A549 (cell line): ENCODE results near the gene CPLX1. TPM values are rescaled to one million over a fixed set of nuclear protein-coding genes. Genes with fewer than 3 reads are reported as not detected.

Experiments used
- ATAC-seq, 2 experiments: fragments of 200-7000 bp in 1 of 2; fragments of >200 bp in 1 of 2; cut with Nextera tagmentation in 1 of 2; cut with Tn5 transposase in 1 of 2; 3 replicates each; pipeline versions ENCODE4 v1.8.0 to v1.9.1; 2018 to 2020; ENCODE audit warnings: mild to moderate bottlenecking in 1 of 2, moderate library complexity in 1 of 2
- CTCF ChIA-PET: fragments of 300-600 bp; sonication (Branson Sonifier 250); formaldehyde crosslinking; extraction: SDS; loops from one replicate; lab custom pipeline; 2021; ENCODE audit warnings: antibody characterized with exemption, inconsistent platforms; lab: Yijun Ruan, JAX
- POLR2A ChIA-PET: fragments of 350-600 bp; formaldehyde crosslinking; extraction: SDS; loops from one replicate; lab custom pipeline; 2021; ENCODE audit warnings: antibody characterized with exemption, inconsistent platforms; lab: Yijun Ruan, JAX
- DNase-seq, 2 experiments: peaks; one replicate each; pipeline versions ENCODE4 v3.0.0 to v3.0.0-alpha.2; 2011 to 2016; ENCODE audit warnings: low read depth in 1 of 2, low spot score in 1 of 2
- FAIRE-seq: peaks from 2 replicates; lab custom pipeline; 2011; peaks lifted over from hg19 to GRCh38; lab: Jason Lieb, UNC
- H3K27ac ChIP-seq, 2 experiments: fragments of >200 bp; sonication (Bioruptor Twin); formaldehyde crosslinking; 3 replicates each; pipeline ENCODE4 v1.5.1; 2016 to 2017
- H3K4me1 ChIP-seq: fragments of >200 bp; sonication (Bioruptor Twin); formaldehyde crosslinking; 3 replicates; pipeline ENCODE4 v1.6.1; 2016
- H3K4me2 ChIP-seq: fragments of >200 bp; sonication (Bioruptor Twin); formaldehyde crosslinking; 3 replicates; pipeline ENCODE4 v1.6.1; 2016
- H3K4me3 ChIP-seq: fragments of >200 bp; sonication (Bioruptor Twin); formaldehyde crosslinking; 3 replicates; pipeline ENCODE4 v1.5.1; 2016
- H3K9me3 ChIP-seq: fragments of >200 bp; sonication (Bioruptor Twin); formaldehyde crosslinking; 3 replicates; pipeline ENCODE4 v1.6.1; 2016
- CEBPB ChIP-seq, 2 experiments: fragments of >200 bp in 1 of 2; sonication (Bioruptor Twin) in 1 of 2; formaldehyde crosslinking in 1 of 2; IDR thresholded peaks; 2 replicates each; pipeline ENCODE4 v1.6.1; 2012 to 2016
- CTCF ChIP-seq: fragments of >200 bp; sonication (Bioruptor Twin); formaldehyde crosslinking; IDR thresholded peaks from 3 replicates; pipeline ENCODE4 v1.5.1; 2016
- EHF ChIP-seq: fragments of 250-450 bp; sonication (Bioruptor Pico); IDR thresholded peaks from 2 replicates; pipeline ENCODE4 v1.5.0; 2020; ENCODE audit warnings: mild to moderate bottlenecking
- EP300 ChIP-seq, 2 experiments: fragments of >200 bp; sonication (Bioruptor Twin); formaldehyde crosslinking; IDR thresholded peaks; 2 replicates in 1 of 2; 3 replicates in 1 of 2; pipeline ENCODE4 v1.6.1; 2016 to 2017
- ESRRA ChIP-seq: fragments of 150-350 bp; IDR thresholded peaks from 2 replicates; pipeline ENCODE4 v1.6.1; 2014; ENCODE audit warnings: mild to moderate bottlenecking, low read length, borderline replicate concordance
- GATA3 ChIP-seq: IDR thresholded peaks from 2 replicates; pipeline ENCODE4 v1.6.1; 2012; ENCODE audit warnings: borderline replicate concordance
- HES2 ChIP-seq: fragments of >200 bp; sonication (Bioruptor Twin); formaldehyde crosslinking; IDR thresholded peaks from 2 replicates; pipeline ENCODE4 v1.6.1; 2016
- HMGXB4 ChIP-seq: fragments of 250-450 bp; sonication (Bioruptor Pico); IDR thresholded peaks from 2 replicates; pipeline ENCODE4 v1.5.0; 2021; ENCODE audit warnings: mild to moderate bottlenecking, moderate library complexity, borderline replicate concordance
- HOXA7 ChIP-seq: fragments of 250-450 bp; sonication (Bioruptor Pico); IDR thresholded peaks from 2 replicates; pipeline ENCODE4 v1.5.0; 2020; ENCODE audit warnings: mild to moderate bottlenecking, moderate library complexity
- HOXB5 ChIP-seq: fragments of 250-450 bp; sonication (Bioruptor Pico); IDR thresholded peaks from 2 replicates; pipeline ENCODE4 v1.5.0; 2020; ENCODE audit warnings: mild to moderate bottlenecking, moderate library complexity
- JUN ChIP-seq, 2 experiments: fragments of >200 bp; sonication (Bioruptor Twin); formaldehyde crosslinking; IDR thresholded peaks; 2 replicates in 1 of 2; 3 replicates in 1 of 2; pipeline ENCODE4 v1.6.1; 2016 to 2017
- JUNB ChIP-seq: fragments of >200 bp; sonication (Bioruptor Twin); formaldehyde crosslinking; IDR thresholded peaks from 2 replicates; pipeline ENCODE4 v1.6.1; 2016
- KDM5A ChIP-seq: fragments of 200-600 bp; sonication (generic); IDR thresholded peaks from 2 replicates; pipeline ENCODE4 v1.6.1; 2016; ENCODE audit warnings: antibody characterized with exemption, mild to moderate bottlenecking
- MYC ChIP-seq: IDR thresholded peaks from 2 replicates; pipeline ENCODE4 v1.6.1; 2012; ENCODE audit warnings: mild to moderate bottlenecking, inconsistent platforms, low read length, improper control_type of control experiment, borderline replicate concordance
- PHF8 ChIP-seq: fragments of 200-600 bp; sonication (generic); IDR thresholded peaks from 2 replicates; pipeline ENCODE4 v1.6.1; 2016; ENCODE audit warnings: low read depth, mild to moderate bottlenecking, antibody characterized with exemption, moderate library complexity, borderline replicate concordance
- POLR2A ChIP-seq: IDR thresholded peaks from 2 replicates; pipeline ENCODE4 v1.6.1; 2012; ENCODE audit warnings: mild to moderate bottlenecking, low read length
- POLR2AphosphoS2 ChIP-seq: conservative IDR thresholded peaks from 2 replicates; pipeline ENCODE4 v1.6.1; 2012; ENCODE audit warnings: low read length, improper control_type of control experiment, inconsistent platforms
- RARB ChIP-seq: fragments of 250-450 bp; sonication (Bioruptor Pico); IDR thresholded peaks from 2 replicates; pipeline ENCODE4 v1.8.0; 2021; ENCODE audit warnings: mild to moderate bottlenecking, moderate library complexity
- REST ChIP-seq: fragments of 200-600 bp; sonication (generic); IDR thresholded peaks from 2 replicates; pipeline ENCODE4 v1.6.1; 2016; ENCODE audit warnings: antibody characterized with exemption, mild to moderate bottlenecking, moderate library complexity
- TP53 ChIP-seq: fragments of 250-450 bp; sonication (Bioruptor Pico); IDR thresholded peaks from 2 replicates; pipeline ENCODE4 v1.5.0; 2021; ENCODE audit warnings: mild to moderate bottlenecking, moderate library complexity
- USF2 ChIP-seq: fragments of 450-650 bp; IDR thresholded peaks from 2 replicates; pipeline ENCODE4 v1.6.1; 2014; ENCODE audit warnings: antibody characterized with exemption
- ZNF302 ChIP-seq: fragments of 250-450 bp; sonication (Bioruptor Pico); IDR thresholded peaks from 2 replicates; pipeline ENCODE4 v1.9.0; 2021; ENCODE audit warnings: inconsistent platforms, mild to moderate bottlenecking, moderate library complexity
- WGBS: methylation state at CpG from one replicate; pipeline ENCODE4 v1.1.6; 2017; ENCODE audit errors: missing lambda C conversion rate; 5-methylcytosine and 5-hydroxymethylcytosine counted together
- polyA plus RNA-seq, 4 experiments: library from polyadenylated mRNA; depleted of rRNA in 3 of 4; stranded (reverse); fragments of >200 nt; fragmentation: RNase III in 1 of 4; extraction: RNeasy Plus Mini Kit Qiagen cat#74134 plus additional on column Dnase treatment in 1 of 4; gene quantifications; 2 replicates in 3 of 4; 3 replicates in 1 of 4; pipeline ENCODE4 v1.2.3, GENCODE V29; 2011 to 2017

Gene CPLX1
- polyA plus RNA-seq, 2 of the 4 experiments (the other 2 are of a cell fraction) = 0.19 to 0.57 TPM

- FAIRE-seq = no peak
- no peak overlapping the region for H3K4me3 ChIP-seq
- no peak for TF ChIP-seq EP300 (IDR thresholded peaks at IDR 0.05)
- no peak for TF ChIP-seq EHF (CRISPR knock-in tag)
- no peak for TF ChIP-seq MYC
- TF ChIP-seq HMGXB4 (CRISPR knock-in tag) = no peak
- no peak for TF ChIP-seq POLR2A
- no peak for TF ChIP-seq HES2
- TF ChIP-seq JUNB = no peak
- no peak for TF ChIP-seq USF2
- TF ChIP-seq PHF8 = no peak
- TF ChIP-seq GATA3 = no peak
- no peak for TF ChIP-seq REST
- no peak for TF ChIP-seq ZNF302
- TF ChIP-seq POLR2AphosphoS2 = no peak
- TF ChIP-seq CEBPB (IDR thresholded peaks at IDR 0.05) = no peak
- no peak for TF ChIP-seq HOXB5 (CRISPR knock-in tag)
- no peak for TF ChIP-seq JUN (IDR thresholded peaks at IDR 0.05)
- no peak for TF ChIP-seq RARB (CRISPR knock-in tag)
- no peak for TF ChIP-seq KDM5A
- TF ChIP-seq, all 56 proteins: peak for 0
- H3K27ac ChIP-seq = no peak overlapping the region
- WGBS = 74% methylated on average over 14 of the region's 71 CpGs
- DNase-seq (no peak), ATAC-seq (no peak)
- H3K9me3 ChIP-seq = no peaks in the 10 kb centered on the region
- POLR2A ChIA-PET = no interaction called here
- H3K4me1 ChIP-seq = no peaks in the 10 kb centered on the region
- no peak overlapping the region for H3K4me2 ChIP-seq
- CTCF ChIA-PET = interaction anchor here (1.5 kb wide), 1 partner anchor 8 kb away, joined by 3 read pairs; no protein-coding TSS in a partner anchor
Measured at GRCh38 chr4:794900-795725, 30.8 kb downstream of the CPLX1 start.

GRCh38 chr4:793941-794621 is 31.8 kb downstream of the CPLX1 start:
- ChIA-PET POLR2A (interaction anchor here (1.2 kb wide), 1 partner anchor 13 kb away, joined by 3 read pairs; no protein-coding TSS in a partner anchor), CTCF (no interaction called here)
- Histone ChIP-seq H3K4me3 (no peak overlapping the region), H3K4me2 (no peak overlapping the region), H3K9me3 (no peaks in the 10 kb centered on the region), H3K27ac (no peak overlapping the region), H3K4me1 (no peaks in the 10 kb centered on the region)
- DNase-seq (no peak), FAIRE-seq (no peak), ATAC-seq (no peak)
- 70% methylated on average over 8 of the region's 19 CpGs for WGBS
- TF ChIP-seq HOXA7 (CRISPR knock-in tag) (no peak), CTCF (no peak), EHF (CRISPR knock-in tag) (no peak), TP53 (CRISPR knock-in tag) (no peak), ESRRA (no peak)
